C4-2B (cell line): ENCODE data around the gene SYP.

Source experiments
- ZFX ChIP-seq: fragments of 450-650 bp; IDR thresholded peaks from 2 replicates; pipeline ENCODE4 v1.6.1; 2017
- TF ChIP-seq, protein P1 (sequence below): fragments of 450-650 bp; conservative IDR thresholded peaks from 2 replicates; pipeline ENCODE4 v1.5.1; 2017; ENCODE audit warnings: mild to moderate bottlenecking

DNA sequence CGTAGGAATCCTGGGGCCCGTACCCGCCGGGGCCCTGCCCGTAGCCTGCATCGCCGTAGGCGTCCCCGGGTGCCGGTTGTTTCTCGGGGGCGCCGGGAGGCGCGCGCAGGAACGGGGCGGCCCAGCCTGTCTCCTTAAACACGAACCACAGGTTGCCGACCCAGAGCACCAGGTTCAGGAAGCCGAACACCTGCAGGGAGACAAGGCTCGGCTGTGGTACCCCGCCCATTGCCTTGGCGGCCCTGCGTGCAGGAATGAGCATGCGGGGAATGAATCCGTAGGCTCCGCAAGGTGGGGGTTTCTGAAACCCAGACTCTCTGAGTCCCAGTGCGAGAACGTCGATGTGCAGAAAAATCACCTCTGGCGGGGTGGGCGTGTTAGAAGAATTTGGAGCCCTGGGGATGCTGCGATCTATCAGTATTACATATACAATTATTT lies 8.4 kb downstream of the SYP start:
- TF ChIP-seq, protein P1, sequence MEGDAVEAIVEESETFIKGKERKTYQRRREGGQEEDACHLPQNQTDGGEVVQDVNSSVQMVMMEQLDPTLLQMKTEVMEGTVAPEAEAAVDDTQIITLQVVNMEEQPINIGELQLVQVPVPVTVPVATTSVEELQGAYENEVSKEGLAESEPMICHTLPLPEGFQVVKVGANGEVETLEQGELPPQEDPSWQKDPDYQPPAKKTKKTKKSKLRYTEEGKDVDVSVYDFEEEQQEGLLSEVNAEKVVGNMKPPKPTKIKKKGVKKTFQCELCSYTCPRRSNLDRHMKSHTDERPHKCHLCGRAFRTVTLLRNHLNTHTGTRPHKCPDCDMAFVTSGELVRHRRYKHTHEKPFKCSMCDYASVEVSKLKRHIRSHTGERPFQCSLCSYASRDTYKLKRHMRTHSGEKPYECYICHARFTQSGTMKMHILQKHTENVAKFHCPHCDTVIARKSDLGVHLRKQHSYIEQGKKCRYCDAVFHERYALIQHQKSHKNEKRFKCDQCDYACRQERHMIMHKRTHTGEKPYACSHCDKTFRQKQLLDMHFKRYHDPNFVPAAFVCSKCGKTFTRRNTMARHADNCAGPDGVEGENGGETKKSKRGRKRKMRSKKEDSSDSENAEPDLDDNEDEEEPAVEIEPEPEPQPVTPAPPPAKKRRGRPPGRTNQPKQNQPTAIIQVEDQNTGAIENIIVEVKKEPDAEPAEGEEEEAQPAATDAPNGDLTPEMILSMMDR = no peak
- TF ChIP-seq ZFX = peak; percentile 76
